GM19351 (cell line): ENCODE measurements around the gene HMX2.

Experiments
- ATAC-seq: cut with Tn5 transposase; IDR thresholded peaks from one replicate; pipeline ENCODE4 v1.9.1; 2021; ENCODE audit warnings: mild to moderate bottlenecking, moderate library complexity; ENCODE audit not compliant: unreplicated experiment

Gene HMX2

DNA sequence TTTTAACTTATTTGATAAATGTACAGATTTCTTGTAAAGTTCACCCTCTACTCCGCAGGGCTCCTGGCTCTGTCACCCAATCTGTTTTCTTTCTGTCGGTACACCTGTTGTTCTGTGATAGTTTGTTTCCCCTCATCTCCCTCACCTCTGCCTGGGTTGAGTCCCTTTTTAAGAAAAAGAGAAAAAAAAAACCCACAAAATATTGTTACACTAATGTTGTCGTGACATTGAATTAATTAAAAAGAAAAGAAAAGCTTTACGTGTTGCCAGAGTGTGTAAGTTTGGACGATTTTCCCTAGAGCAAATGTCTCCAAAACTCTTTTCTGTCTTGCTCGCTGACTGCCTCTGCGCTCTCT is 8.8 kb upstream of the HMX2 start:
- ATAC-seq = no peak

DNA sequence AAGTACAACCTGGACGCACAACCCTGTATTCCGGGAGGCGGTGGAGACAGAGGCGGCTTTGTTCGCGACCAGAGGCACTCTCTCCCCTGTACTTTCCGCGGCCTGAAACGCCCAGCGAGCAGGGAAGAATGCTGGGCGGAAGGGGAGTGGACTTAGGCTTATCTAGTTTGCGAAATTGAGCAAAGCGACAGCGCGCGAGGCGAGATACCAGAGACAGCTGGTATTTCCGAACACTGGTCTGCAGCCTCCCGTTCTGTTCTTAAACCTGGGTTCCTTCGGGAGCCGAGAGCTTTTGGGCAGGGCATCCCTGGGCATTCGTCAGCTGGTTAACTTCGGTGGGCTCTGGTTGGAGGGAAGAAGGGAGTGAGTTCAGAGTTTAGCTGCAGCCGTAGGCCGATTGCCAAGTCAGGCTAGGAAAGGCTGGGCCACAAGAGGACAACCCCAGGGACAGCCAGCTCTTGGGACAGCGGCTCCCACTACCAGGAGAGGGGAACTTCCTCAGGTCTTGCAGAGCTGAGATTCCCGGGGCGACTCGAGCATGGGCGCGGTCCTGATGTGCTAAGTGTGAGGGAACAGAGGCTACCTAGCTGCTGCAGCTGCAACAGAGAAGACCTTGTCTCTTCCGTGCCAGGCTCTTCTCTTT is 8.3 kb upstream of the HMX2 start:
- ATAC-seq = no peak

DNA sequence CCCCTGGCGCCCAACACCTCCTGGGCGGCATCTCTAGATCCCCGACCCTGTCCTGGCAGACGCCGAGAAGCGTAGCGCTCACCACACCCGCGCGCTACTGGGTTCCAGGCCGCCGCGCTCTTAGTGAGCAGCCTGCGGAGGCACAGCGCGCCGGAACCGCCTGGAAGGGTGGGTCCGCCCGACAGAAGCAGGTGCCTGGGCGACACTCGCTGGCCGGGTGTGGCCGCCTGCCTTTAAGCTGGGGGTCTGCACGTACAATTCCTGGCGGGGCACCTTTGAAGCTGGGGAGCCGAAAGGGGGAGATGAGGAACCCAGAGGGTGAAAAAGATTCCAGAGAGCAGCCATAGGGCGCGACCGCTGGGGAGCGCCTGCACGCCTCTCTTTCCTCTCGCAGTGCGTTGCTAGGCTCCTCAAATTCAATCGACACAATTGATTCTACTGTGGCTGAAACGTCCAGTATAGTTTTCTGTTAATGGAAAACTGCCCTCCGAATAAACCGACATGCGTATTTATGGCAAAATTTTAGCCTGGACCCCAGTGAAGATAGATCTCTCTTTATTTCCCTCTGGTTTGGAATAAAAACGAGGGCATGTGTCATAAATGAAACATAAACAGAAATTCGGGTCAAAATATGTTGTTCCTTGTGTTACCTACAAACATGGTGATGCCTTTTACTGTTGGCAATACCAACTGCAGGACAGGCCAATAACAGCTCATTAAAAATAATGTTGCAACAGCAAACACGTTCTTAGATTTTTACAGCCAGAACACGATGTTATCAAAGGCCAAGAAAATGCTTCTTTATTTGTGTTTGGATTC is 7.6 kb upstream of the HMX2 start:
- ATAC-seq = no peak

DNA sequence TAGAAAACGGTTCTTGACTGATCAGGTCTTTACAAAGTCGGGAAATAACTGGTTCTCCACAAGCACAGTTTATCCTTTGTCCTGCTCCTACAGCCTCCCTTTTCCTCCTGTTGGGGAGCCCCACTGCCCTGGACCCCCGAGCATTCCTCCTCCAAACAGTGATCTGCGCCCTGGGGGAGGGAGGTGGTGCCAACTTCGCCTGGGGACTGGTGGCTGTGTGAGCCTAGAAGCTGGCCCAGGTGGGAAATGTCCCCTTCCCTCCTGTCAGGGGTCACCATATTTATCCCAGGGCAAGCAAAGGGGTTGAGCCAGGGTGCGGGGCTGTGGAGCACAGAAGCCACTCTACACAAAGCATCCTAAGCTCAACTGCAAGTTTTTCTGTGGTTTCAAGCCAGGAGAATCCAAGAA is 6.9 kb upstream of the HMX2 start:
- no peak for ATAC-seq

DNA sequence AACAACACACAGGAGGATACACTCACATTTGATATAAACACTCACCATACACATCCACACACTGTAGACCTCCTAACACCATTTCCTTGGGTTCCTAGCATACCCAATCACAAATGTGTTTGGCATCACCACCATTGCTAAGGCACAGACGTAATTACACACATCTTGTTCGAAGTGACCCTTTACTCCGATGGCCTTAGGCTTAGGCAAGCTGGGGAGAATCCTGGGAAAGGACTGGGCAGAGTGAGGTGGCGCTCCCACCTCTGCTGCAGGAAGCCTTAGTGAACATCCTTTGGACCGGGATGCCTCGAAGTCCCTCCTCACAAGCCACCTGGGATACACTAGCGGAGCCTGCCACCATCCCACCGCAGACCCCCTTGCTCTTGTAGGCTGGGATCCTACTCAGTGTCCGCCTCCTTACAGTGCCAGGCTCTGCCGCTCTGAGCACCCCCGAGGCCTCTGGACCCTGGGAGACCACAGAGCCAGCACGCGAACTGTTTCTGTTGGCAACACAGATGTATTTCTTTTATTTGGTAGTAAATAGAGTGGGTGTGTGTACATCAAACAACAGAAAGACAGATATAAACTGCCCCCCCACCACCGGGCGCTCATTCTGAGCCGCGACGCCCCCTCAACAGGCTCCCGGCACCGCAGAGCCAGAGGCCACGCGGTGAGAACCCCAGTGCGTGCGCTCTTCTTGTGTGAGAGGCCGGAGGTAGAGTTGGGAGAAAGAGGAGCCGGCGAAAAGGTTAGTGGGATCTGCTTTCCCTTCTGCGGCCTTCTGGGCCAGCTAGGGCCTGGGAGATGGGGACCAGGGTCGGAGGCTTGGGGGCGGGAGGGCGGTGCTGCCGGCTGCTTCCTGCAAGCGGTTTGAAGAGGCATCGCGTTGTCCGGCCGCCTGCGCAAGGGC is 5.9 kb upstream of the HMX2 start:
- no peak for ATAC-seq

DNA sequence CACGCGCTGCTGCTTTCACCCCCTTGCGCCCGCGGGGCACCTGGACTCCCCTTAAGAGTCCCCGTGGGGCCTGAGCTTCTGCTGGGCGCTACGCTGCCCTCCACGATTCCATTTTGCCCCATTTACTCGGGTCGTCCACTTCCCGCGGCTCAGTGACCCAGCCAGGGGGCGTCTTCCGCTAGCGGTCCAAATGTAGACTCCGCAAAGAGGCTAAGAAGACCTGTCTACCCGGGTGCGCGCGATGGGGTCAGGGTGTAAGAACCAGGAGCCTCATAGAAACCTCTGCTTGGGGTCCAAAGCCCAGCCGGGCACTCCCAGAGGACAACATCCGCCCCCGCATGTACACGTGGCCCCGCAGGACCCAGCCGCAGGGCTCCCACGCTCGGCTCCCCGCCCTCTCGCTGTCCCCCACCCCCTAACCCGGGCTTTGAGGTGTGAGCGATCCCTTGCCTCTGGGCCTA is 5.2 kb upstream of the HMX2 start:
- no peak for ATAC-seq

DNA sequence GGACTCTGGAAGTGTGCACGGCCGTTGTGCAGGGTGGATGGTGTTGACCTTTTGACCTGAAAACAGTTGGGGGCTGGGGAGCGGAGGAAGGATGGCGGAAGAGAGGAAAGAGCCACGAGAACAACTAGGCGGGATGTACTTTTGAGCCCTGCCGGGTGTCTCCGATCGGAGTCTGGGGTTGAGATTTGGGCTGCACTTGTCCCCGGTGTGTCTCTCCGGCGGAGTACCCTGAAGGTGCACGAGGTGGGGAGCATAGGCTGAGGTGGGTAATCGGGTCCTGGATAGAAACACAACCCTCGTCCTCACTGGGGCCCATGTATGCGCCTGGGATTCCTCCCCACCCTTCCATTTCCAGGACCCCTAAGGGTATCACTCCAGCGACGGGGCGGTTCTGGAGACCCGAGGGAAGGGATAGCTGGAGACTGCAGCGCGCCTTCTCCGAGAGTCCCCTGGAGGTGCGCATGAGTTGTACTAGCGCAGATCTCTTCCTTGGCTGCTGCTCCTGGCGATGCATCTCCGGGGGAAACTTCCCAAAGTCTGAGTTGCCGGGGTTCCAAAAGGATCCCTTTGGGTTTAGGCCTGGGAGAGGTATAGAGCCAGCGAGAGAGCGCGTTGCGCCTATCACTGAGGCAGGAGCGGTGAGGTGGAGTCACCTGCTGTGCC is 4.6 kb upstream of the HMX2 start:
- no peak for ATAC-seq

DNA sequence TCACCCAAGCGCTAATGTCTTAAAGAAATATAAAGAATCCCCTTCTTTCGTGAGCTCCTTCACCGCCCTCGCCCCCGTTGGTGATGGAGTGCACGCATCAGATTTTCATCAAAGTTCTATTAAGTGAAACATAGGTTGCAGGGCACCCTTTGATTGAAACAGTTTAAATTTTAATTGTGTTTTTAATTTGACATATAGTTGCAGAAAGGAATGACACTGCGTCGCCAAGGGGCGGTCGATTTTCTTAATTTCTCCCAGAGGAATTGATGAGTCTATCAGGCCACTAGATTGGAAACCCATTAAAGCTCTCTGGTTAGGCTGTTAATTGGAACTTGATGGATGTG is 4.1 kb upstream of the HMX2 start:
- no peak for ATAC-seq

DNA sequence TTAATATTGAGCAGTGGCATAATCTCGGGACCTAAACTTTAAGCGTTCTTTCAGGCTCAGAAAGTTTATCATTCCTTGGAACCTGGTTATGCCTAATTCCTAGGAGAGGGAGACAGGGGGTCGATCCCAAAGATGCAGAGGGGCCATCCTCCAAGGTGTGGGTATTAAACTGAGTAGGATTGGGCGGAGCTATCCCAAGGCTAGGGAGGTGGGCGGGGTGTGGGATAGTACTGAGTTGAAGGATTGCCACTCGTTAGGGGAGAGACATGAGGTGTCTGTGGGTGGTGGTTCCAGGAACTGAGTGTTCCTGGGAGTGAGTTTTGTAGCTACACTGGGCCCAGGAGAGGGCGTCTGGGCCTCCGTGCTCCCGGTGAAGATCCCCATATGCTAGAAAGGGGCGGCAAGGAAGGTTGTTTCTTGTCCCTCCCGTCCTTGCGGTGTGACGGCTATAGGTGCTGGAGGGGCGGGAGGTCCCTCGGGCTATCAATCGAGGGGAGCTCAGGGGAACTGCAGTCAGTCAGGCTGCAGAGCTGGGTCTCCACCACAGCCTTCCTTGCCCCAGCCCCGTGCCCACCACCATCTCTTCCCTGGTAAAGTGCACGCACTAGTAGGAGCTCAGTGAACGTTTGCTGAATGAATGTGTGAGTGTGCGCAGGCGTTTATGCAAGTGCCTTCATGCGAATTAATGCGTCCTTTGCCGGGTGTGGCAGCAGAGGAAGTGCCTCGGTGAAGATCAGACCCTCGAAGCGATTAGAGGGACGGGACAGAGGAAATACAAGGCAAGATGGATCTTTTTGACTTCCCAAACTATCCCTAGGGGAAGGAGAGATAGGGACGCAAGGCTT is 3.0 kb upstream of the HMX2 start:
- no peak for ATAC-seq

DNA sequence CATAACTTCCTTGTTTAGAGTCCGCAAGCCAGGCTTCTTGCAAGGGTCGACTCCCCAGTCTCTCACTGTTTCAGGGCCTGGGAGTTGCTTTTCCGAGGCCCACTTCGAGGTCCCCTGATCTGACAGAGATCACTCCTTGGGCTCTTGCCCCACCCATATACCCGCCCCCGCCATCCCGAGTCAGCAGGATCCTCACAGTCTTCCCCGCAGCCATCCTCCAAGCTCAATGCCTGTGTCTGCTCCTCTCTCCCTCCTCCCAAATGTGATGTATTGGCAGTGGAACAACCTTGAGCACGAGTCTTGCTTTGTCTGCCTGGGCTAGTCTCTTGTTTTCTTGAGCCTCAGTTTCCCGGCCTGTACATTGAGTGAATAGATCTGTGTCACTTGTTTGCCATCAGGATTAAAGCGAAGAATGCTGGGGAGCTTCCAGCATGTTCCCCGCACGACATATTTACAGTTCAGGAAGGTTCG is 2.4 kb upstream of the HMX2 start:
- no peak for ATAC-seq

DNA sequence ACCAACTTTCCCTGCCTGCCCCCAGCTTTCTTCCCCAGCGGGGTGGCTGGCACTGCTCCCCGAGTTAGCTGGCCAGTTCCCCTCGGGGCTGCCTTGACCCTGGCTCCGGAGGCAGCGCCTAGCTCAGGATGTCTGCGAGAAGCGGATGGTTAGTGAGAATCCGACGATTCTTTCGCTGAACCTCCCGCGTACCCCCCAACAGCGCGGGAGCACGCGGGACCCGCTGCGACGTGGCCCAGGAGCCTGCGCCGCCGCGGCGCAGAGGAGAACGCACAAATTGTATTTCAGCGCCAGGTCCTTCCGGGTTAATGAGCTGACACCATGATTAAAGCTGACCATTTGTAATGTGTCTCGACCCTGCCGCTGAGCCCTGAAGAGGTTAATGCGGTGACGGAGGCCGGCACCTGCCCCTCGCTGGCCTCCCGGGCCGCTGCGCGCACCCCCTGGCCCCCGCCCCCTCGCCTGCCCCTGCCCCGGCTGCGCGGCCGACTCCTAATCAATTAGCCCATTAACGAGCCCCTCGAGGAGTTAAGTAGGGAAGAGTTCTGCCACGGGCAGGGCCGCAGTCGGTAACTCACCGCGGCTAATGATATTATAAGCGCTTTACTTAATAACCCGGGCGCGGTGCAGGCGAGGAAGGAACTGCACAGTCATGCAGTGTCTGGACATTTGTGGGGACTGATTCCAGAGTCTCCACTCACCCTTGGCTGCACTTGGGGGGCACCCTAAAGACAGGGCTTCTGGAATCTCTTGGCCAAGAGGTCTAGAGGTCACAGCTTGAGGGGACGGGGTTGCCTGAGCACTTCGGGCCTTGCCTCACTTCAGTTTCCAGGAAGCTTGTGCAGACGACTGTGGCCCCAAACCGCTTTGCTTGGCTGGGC is 1.7 kb upstream of the HMX2 start:
- ATAC-seq = no peak

DNA sequence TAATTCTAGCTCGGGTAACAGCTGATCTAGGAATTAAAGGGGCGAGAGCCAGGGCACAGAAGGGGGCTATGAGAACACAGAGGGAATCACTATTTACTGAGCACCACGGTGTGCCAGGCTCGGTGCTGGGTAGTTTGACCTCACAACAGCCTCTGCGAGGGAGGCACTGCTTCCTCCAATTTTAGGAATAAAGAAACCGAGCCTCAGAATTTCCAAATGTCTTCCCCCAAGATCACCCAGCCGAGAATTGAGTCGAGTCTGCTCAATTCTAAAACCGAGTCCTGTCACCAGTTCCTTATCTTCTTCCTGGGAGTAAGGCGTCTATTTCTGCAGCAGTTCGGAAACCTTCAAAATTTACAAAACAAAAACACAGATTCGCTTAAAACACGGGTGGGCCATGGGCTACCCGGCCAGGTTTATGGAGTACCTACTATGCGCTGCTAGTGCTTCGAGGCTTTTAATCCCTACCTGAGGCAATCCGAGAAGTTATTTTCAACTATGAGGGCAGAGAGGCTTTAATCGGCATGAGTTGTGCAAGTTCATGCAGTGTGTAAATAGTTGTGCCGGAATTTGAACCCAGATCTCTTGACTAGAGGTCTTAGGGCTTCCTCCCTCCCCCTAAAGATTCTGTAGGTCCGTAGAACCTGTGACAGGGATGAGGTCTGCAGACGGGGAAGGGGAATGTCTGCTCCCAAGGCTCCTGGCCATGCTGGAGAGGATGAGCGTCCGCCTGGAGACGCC is 872 bp upstream of the HMX2 start:
- ATAC-seq = no peak

DNA sequence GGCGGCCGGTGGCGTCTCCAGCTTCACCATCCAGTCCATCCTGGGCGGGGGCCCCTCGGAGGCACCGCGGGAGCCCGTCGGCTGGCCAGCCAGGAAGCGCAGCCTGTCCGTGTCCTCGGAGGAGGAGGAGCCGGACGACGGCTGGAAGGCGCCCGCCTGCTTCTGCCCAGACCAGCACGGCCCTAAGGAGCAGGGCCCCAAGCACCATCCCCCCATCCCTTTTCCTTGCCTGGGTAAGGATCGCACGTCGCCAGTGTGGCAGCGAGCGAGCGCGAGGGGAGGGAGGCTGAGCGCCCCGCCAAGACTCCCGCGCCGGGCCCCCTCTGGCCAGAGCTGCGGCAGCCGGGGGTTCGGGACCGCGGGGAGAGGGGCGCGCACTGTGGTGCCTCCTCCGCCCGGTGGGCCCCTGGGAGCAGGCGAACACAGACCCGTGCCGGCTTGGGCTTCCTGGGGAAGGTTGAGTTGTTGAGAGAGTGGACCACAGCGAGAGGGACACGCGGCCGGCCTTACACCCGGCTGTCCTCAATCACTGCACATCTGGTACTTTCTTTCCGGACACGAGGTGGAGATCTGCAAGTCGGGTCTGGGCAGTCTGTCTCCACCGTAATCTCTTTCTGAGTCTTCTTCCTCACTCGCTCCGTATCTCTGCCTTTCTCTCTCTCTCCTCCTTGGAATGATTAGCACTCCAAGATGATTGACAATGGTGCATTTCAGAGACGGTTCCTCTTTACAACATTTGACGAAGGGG is 652 bp downstream of the HMX2 start:
- no peak for ATAC-seq

DNA sequence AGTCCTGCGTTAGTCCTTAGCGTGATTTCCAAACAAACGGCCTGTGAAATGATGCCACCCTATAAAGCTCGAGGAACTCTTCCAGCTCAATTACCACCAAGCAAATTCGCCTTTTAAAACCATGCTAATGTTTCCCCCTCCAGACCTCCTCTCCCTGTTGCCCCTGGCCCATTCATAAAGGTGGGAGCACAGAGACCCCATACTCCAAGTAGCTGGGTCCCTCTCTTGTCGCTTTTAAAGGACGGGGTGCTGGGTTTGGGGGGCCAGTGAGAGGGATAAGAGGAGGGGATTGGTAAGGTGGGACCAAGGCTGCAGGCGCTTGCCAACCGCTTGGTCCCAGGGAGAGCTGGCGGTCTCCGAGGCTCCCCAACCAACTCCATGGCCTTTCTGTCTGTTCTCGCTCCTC is 1.2 kb downstream of the HMX2 start:
- no peak for ATAC-seq

DNA sequence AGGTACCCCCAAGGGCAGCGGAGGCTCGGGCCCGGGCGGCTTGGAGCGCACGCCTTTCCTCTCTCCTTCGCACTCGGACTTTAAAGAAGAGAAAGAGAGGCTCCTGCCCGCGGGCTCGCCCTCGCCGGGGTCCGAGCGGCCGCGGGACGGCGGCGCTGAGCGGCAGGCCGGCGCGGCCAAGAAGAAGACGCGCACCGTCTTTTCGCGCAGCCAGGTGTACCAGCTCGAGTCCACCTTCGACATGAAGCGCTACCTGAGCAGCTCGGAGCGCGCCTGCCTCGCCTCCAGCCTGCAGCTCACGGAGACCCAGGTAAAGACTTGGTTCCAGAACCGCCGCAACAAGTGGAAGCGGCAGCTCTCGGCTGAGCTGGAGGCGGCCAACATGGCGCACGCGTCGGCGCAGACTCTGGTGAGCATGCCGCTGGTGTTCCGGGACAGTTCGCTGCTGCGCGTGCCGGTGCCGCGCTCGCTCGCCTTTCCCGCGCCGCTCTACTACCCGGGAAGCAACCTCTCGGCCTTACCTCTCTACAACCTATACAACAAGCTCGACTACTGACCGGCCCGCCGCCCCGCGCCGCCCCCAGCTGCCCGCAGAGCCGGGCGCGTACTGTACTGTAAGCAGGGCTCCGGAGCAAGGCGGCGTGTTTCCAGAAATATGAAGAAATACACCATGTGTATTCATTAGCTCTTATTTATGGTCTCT is 1.8 kb downstream of the HMX2 start:
- no peak for ATAC-seq

DNA sequence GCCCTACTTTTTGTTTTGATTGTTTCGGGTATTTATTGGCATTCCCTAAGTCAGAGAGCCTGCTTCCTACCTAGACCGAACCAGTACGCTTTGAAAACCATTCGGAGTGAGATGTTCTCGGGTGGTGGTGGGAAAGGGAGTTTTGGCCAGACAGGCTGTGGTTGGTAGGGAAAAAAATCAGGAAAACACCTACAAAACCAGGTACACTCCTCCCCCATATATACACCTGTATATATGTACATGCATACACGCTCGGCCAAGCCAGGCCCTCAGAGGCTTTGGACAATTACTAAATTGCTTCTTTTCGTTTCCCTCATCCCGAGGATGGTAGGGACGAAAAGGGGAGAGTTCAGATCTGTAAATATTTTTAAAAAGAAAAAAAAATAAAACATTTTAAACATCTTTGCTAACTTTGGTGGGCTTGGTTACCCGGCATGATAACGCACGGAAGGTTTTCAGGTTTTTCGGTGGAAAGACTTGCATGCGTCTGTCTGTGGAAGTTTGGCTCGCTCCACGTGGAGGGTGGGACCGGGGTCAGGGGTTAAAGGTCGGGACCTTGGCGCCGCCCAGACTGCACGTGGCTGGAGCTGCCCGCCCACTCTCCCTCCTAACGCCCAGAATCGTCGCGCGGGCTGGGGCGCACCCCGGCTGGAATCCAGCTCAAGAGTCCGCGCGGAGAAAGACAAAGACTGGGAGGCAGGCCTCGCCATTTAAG is 2.5 kb downstream of the HMX2 start:
- no peak for ATAC-seq
